Measurements from ENCODE around the gene SUMO2. TPM values are rescaled to one million over a fixed set of nuclear protein-coding genes. Genes with fewer than 3 reads are reported as not detected.

SUMO2 gene
- total RNA-seq, 1 donor from 2014 or later: 351 TPM

GRCh38 chr17:75181110-75181509 lies 1.6 kb downstream of the SUMO2 start:
- Histone ChIP-seq H3K36me3 (peaks cover 44% of the 10 kb centered on the region), H3K27me3 (ENCODE audit: low read depth) (no peaks in the 10 kb centered on the region), H3K4me3 (peak overlapping the region; percentile 97), H3K9me3 (no peaks in the 10 kb centered on the region), H3K27ac (peak overlapping the region; percentile 26), H3K4me1 (peaks cover 25% of the 10 kb centered on the region)
- intact Hi-C loops (cut with DNase I): no loop called here
- no peak for TF ChIP-seq CTCF (IDR thresholded peaks at IDR 0.05)
- ATAC-seq (no peak), DNase-seq (no peak)

GRCh38 chr17:75178453-75178852 lies 4.3 kb downstream of the SUMO2 start:
- DNase-seq: no peak
- H3K4me3 ChIP-seq: no peak overlapping the region
- no peaks in the 10 kb centered on the region for H3K9me3 ChIP-seq
- H3K4me1 ChIP-seq: peaks cover 20% of the 10 kb centered on the region
- intact Hi-C loops (cut with DNase I): loop anchor here (10.0 kb wide), 1 partner anchor 64 kb away; no protein-coding TSS in a partner anchor
- H3K36me3 ChIP-seq: peaks cover 70% of the 10 kb centered on the region
- ATAC-seq: no peak
- no peaks in the 10 kb centered on the region for H3K27me3 ChIP-seq (ENCODE audit: low read depth)
- no peak overlapping the region for H3K27ac ChIP-seq
- TF ChIP-seq CTCF (IDR thresholded peaks at IDR 0.05): no peak

GRCh38 chr17:75176625-75177024 lies 6.1 kb downstream of the SUMO2 start:
- peaks cover 20% of the 10 kb centered on the region for H3K4me1 ChIP-seq
- no peak overlapping the region for H3K27ac ChIP-seq
- DNase-seq: no peak
- peaks cover 87% of the 10 kb centered on the region for H3K36me3 ChIP-seq
- intact Hi-C loops (cut with DNase I): loop anchor here (10.0 kb wide), 1 partner anchor 62 kb away; no protein-coding TSS in a partner anchor
- no peak for TF ChIP-seq CTCF (IDR thresholded peaks at IDR 0.05)
- H3K9me3 ChIP-seq: no peaks in the 10 kb centered on the region
- no peaks in the 10 kb centered on the region for H3K27me3 ChIP-seq (ENCODE audit: low read depth)
- H3K4me3 ChIP-seq: no peak overlapping the region
- ATAC-seq: no peak

GRCh38 chr17:75174996-75175395 lies 7.8 kb downstream of the SUMO2 start:
- ATAC-seq: no peak
- intact Hi-C loops (cut with DNase I): loop anchor here (10.0 kb wide), 1 partner anchor 60 kb away; no protein-coding TSS in a partner anchor

GRCh38 chr17:75173526-75173925 lies 9.2 kb downstream of the SUMO2 start:
- H3K27me3 ChIP-seq (ENCODE audit: low read depth): no peaks in the 10 kb centered on the region
- no peaks in the 10 kb centered on the region for H3K9me3 ChIP-seq
- H3K4me3 ChIP-seq: no peak overlapping the region
- H3K36me3 ChIP-seq: peaks cover 97% of the 10 kb centered on the region
- DNase-seq (peak; percentile 44), ATAC-seq (peak in 1 of 2 donors; percentile 46)
- intact Hi-C loops (cut with DNase I): loop anchor here (10.0 kb wide), 1 partner anchor 59 kb away; no protein-coding TSS in a partner anchor
- TF ChIP-seq CTCF (IDR thresholded peaks at IDR 0.05): no peak
- H3K4me1 ChIP-seq: peaks cover 8% of the 10 kb centered on the region
- H3K27ac ChIP-seq: no peak overlapping the region

More at GRCh38 chr17:75174996-75175395, 7.8 kb downstream of the SUMO2 start:
- Histone ChIP-seq H3K27me3 (ENCODE audit: low read depth) (no peaks in the 10 kb centered on the region), H3K27ac (no peak overlapping the region), H3K4me3 (no peak overlapping the region), H3K4me1 (peaks cover 10% of the 10 kb centered on the region), H3K9me3 (no peaks in the 10 kb centered on the region), H3K36me3 (peaks cover 98% of the 10 kb centered on the region)
- no peak for TF ChIP-seq CTCF (IDR thresholded peaks at IDR 0.05)
- peak; percentile 31 for DNase-seq
